ENCODE data around the gene MAGEA1. TPM values are rescaled to one million over a fixed set of nuclear protein-coding genes. Genes with fewer than 3 reads are reported as not detected.

Gene MAGEA1
- total and polyA plus RNA-seq, 2 experiments from 2014 or later, result not detected

- TF ChIP-seq, protein P1, sequence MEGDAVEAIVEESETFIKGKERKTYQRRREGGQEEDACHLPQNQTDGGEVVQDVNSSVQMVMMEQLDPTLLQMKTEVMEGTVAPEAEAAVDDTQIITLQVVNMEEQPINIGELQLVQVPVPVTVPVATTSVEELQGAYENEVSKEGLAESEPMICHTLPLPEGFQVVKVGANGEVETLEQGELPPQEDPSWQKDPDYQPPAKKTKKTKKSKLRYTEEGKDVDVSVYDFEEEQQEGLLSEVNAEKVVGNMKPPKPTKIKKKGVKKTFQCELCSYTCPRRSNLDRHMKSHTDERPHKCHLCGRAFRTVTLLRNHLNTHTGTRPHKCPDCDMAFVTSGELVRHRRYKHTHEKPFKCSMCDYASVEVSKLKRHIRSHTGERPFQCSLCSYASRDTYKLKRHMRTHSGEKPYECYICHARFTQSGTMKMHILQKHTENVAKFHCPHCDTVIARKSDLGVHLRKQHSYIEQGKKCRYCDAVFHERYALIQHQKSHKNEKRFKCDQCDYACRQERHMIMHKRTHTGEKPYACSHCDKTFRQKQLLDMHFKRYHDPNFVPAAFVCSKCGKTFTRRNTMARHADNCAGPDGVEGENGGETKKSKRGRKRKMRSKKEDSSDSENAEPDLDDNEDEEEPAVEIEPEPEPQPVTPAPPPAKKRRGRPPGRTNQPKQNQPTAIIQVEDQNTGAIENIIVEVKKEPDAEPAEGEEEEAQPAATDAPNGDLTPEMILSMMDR (IDR thresholded peaks at IDR 0.05; ENCODE audit: low read depth, low read length), result no peak
- Histone ChIP-seq H3K27ac (no peak overlapping the region), H3K4me1 (ENCODE audit: low read depth) (no peaks in the 10 kb centered on the region), H3K9me3 (ENCODE audit: low read depth) (no peaks in the 10 kb centered on the region), H3K27me3 (no peaks in the 10 kb centered on the region), H3K4me3 (no peak overlapping the region), H3K36me3 (no peaks in the 10 kb centered on the region)
- DNase-seq (ENCODE audit: low read depth in 1 of 2, low spot score in 1 of 2), result no peak
Observed at GRCh38 chrX:153225438-153226098, 46.5 kb downstream of the MAGEA1 start.

DNA sequence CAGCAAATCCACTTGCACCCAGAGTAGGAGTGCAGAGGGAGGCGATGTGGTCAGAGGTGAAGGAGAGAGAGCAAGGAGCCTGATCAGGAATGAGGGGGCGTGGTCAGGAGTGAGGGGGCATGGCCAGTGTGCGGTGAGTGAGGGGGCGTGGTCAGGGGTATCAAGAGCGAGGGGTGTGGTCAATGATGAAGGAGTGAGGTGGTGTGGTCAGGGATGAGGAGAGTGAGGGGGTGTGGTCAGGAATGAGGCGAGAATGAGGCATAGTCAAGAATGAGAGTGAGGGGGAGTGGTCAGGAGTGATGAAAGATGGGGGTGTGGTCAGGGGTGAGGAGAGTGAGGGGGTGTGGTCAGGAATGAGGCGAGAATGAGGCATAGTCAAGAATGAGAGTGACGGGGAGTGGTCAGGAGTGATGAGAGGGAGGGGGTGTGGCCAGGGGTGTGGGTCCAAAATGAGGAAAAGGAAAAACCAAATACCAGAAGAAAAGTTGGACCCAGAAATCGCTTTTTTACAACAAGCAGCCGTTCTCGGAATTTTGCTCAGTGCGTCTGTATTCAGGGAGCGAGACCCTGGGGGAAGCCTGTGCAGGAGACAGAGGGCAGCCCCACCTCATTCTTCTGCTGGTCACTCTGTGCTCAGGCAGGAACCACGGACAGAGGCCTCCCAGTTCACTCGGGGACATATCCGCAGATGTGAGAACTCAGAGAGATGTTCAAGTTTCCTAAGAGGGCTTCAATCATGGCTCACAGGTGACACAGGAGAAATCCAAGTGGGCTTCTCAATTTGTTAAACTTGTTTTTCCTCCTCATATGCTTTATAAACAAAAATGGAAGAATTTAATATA is 47.5 kb downstream of the MAGEA1 start:
- H3K27ac ChIP-seq, result no peak overlapping the region
- peak; percentile 53 to 69 for DNase-seq (ENCODE audit: low read depth in 1 of 2, low spot score in 1 of 2)
- H3K27me3 ChIP-seq, result no peaks in the 10 kb centered on the region
- H3K36me3 ChIP-seq, result no peaks in the 10 kb centered on the region
- H3K9me3 ChIP-seq (ENCODE audit: low read depth), result no peaks in the 10 kb centered on the region
- no peaks in the 10 kb centered on the region for H3K4me1 ChIP-seq (ENCODE audit: low read depth)
- TF ChIP-seq, protein P1 (IDR thresholded peaks at IDR 0.05; ENCODE audit: low read depth, low read length), result no peak
- H3K4me3 ChIP-seq, result no peak overlapping the region

Other genes with a start within 250 kb of the MAGEA1 start
- not detected in 2 replicates for gene PNMA5, start 185.2 kb upstream of the MAGEA1 start, total RNA-seq
- gene PNMA5, start 185.2 kb upstream of the MAGEA1 start, polyA plus RNA-seq, result not detected in 2 replicates
- 8.3 and 19.7 TPM in 2 replicates for gene PNMA3, start 122.8 kb upstream of the MAGEA1 start, total RNA-seq
- 8.9 and 20.3 TPM in 2 replicates for gene PNMA3, start 122.8 kb upstream of the MAGEA1 start, polyA plus RNA-seq
- 3.5 and 8.6 TPM in 2 replicates for gene PNMA6A, start 106.8 kb upstream of the MAGEA1 start, total RNA-seq
- 2.9 and 6.9 TPM in 2 replicates for gene PNMA6A, start 106.8 kb upstream of the MAGEA1 start, polyA plus RNA-seq
- not detected in 2 replicates for gene PNMA6F, start 142.5 kb downstream of the MAGEA1 start, total RNA-seq
- not detected in 2 replicates for gene PNMA6F, start 142.5 kb downstream of the MAGEA1 start, polyA plus RNA-seq
- 7.9 and 13.8 TPM in 2 replicates for gene ZNF275, start 154.9 kb downstream of the MAGEA1 start, total RNA-seq
- 3.6 and 8.8 TPM in 2 replicates for gene ZNF275, start 154.9 kb downstream of the MAGEA1 start, polyA plus RNA-seq
- 0.06 TPM in 1 of 2 replicates, not detected in the other for gene PNMA6E, start 222.1 kb downstream of the MAGEA1 start, total RNA-seq
- gene PNMA6E, start 222.1 kb downstream of the MAGEA1 start, polyA plus RNA-seq, result not detected in 2 replicates
- 0.09 TPM in 1 of 2 replicates, not detected in the other for gene ZFP92, start 232.2 kb downstream of the MAGEA1 start, total RNA-seq
- not detected in 2 replicates for gene ZFP92, start 232.2 kb downstream of the MAGEA1 start, polyA plus RNA-seq